ENCODE measurements around the gene ABHD6.
"Not testable (repeated sequence)": the region's sequence is repeated elsewhere in the genome, so short reads cannot be mapped to it uniquely, and the experiment has no call there.

ABHD6 gene

GRCh38 chr3:58242860-58243259 is 5.3 kb downstream of the ABHD6 start:
- H3K27ac ChIP-seq (ENCODE audit: low read depth, low read length, severe bottlenecking); H3K4me1 ChIP-seq (ENCODE audit: control insufficient read depth, insufficient read depth, low read length, poor library complexity, severe bottlenecking); H3K36me3 ChIP-seq (ENCODE audit: control insufficient read depth, insufficient read depth, low read length); H3K4me3 ChIP-seq (ENCODE audit: extremely low read depth, insufficient read depth, low read length, poor library complexity, severe bottlenecking); H3K9me3 ChIP-seq (ENCODE audit: control insufficient read depth, low read length): not testable (repeated sequence)
- no CpG with 5 or more reads among the region's 4 CpGs for WGBS, 2 experiments (ENCODE audit: insufficient coverage in 2 of 2)

- no peaks in the 10 kb centered on the region for H3K36me3 ChIP-seq (ENCODE audit: control insufficient read depth, insufficient read depth, low read length)
- H3K27ac ChIP-seq (ENCODE audit: low read depth, low read length, severe bottlenecking): no peak overlapping the region
- H3K4me1 ChIP-seq (ENCODE audit: control insufficient read depth, insufficient read depth, low read length, poor library complexity, severe bottlenecking): no peaks in the 10 kb centered on the region
- no peaks in the 10 kb centered on the region for H3K9me3 ChIP-seq (ENCODE audit: control insufficient read depth, low read length)
- 91 to 96% methylated on average over 6 of the region's 6 CpGs for WGBS, 2 experiments (ENCODE audit: insufficient coverage in 2 of 2)
- no peak overlapping the region for H3K4me3 ChIP-seq (ENCODE audit: extremely low read depth, insufficient read depth, low read length, poor library complexity, severe bottlenecking)
Measured at GRCh38 chr3:58243976-58244585, 6.5 kb downstream of the ABHD6 start.

- 70 to 77% methylated on average over 2 to 4 of the region's 8 CpGs for WGBS, 2 experiments (ENCODE audit: insufficient coverage in 2 of 2)
- Histone ChIP-seq H3K36me3 (ENCODE audit: control insufficient read depth, insufficient read depth, low read length) (no peaks in the 10 kb centered on the region), H3K4me3 (ENCODE audit: extremely low read depth, insufficient read depth, low read length, poor library complexity, severe bottlenecking) (no peak overlapping the region), H3K4me1 (ENCODE audit: control insufficient read depth, insufficient read depth, low read length, poor library complexity, severe bottlenecking) (no peaks in the 10 kb centered on the region), H3K9me3 (ENCODE audit: control insufficient read depth, low read length) (no peaks in the 10 kb centered on the region), H3K27ac (ENCODE audit: low read depth, low read length, severe bottlenecking) (no peak overlapping the region)
Measured at GRCh38 chr3:58246148-58247047, 8.8 kb downstream of the ABHD6 start.

GRCh38 chr3:58249358-58250092 is 11.9 kb downstream of the ABHD6 start:
- WGBS, 2 experiments (ENCODE audit: insufficient coverage in 2 of 2): 49 to 62% methylated on average over 4 to 6 of the region's 7 CpGs
- H3K27ac ChIP-seq (ENCODE audit: low read depth, low read length, severe bottlenecking): no peak overlapping the region
- no peaks in the 10 kb centered on the region for H3K4me1 ChIP-seq (ENCODE audit: control insufficient read depth, insufficient read depth, low read length, poor library complexity, severe bottlenecking)
- H3K9me3 ChIP-seq (ENCODE audit: control insufficient read depth, low read length): no peaks in the 10 kb centered on the region
- H3K4me3 ChIP-seq (ENCODE audit: extremely low read depth, insufficient read depth, low read length, poor library complexity, severe bottlenecking): no peak overlapping the region
- no peaks in the 10 kb centered on the region for H3K36me3 ChIP-seq (ENCODE audit: control insufficient read depth, insufficient read depth, low read length)

GRCh38 chr3:58250093-58250707 is 12.6 kb downstream of the ABHD6 start:
- Histone ChIP-seq H3K27ac (ENCODE audit: low read depth, low read length, severe bottlenecking) (no peak overlapping the region), H3K36me3 (ENCODE audit: control insufficient read depth, insufficient read depth, low read length) (no peaks in the 10 kb centered on the region), H3K4me3 (ENCODE audit: extremely low read depth, insufficient read depth, low read length, poor library complexity, severe bottlenecking) (no peak overlapping the region), H3K4me1 (ENCODE audit: control insufficient read depth, insufficient read depth, low read length, poor library complexity, severe bottlenecking) (no peaks in the 10 kb centered on the region), H3K9me3 (ENCODE audit: control insufficient read depth, low read length) (no peaks in the 10 kb centered on the region)
- 68 to 82% methylated on average over 4 to 6 of the region's 8 CpGs for WGBS, 2 experiments (ENCODE audit: insufficient coverage in 2 of 2)

- Histone ChIP-seq H3K4me1 (ENCODE audit: control insufficient read depth, insufficient read depth, low read length, poor library complexity, severe bottlenecking) (no peaks in the 10 kb centered on the region), H3K9me3 (ENCODE audit: control insufficient read depth, low read length) (no peaks in the 10 kb centered on the region), H3K4me3 (ENCODE audit: extremely low read depth, insufficient read depth, low read length, poor library complexity, severe bottlenecking) (no peak overlapping the region), H3K36me3 (ENCODE audit: control insufficient read depth, insufficient read depth, low read length) (no peaks in the 10 kb centered on the region), H3K27ac (ENCODE audit: low read depth, low read length, severe bottlenecking) (no peak overlapping the region)
- 100% methylated on average over 1 to 2 of the region's 3 CpGs for WGBS, 2 experiments (ENCODE audit: insufficient coverage in 2 of 2)
Measured at GRCh38 chr3:58251631-58252035, 14.0 kb downstream of the ABHD6 start.

GRCh38 chr3:58254144-58254543 is 16.6 kb downstream of the ABHD6 start:
- H3K27ac ChIP-seq (ENCODE audit: low read depth, low read length, severe bottlenecking): no peak overlapping the region
- no peaks in the 10 kb centered on the region for H3K9me3 ChIP-seq (ENCODE audit: control insufficient read depth, low read length)
- 92 to 93% methylated on average over 4 of the region's 4 CpGs for WGBS, 2 experiments (ENCODE audit: insufficient coverage in 2 of 2)
- H3K4me3 ChIP-seq (ENCODE audit: extremely low read depth, insufficient read depth, low read length, poor library complexity, severe bottlenecking): no peak overlapping the region
- H3K4me1 ChIP-seq (ENCODE audit: control insufficient read depth, insufficient read depth, low read length, poor library complexity, severe bottlenecking): no peaks in the 10 kb centered on the region
- H3K36me3 ChIP-seq (ENCODE audit: control insufficient read depth, insufficient read depth, low read length): no peaks in the 10 kb centered on the region

GRCh38 chr3:58256061-58256460 is 18.5 kb downstream of the ABHD6 start:
- Histone ChIP-seq H3K4me3 (ENCODE audit: extremely low read depth, insufficient read depth, low read length, poor library complexity, severe bottlenecking) (no peak overlapping the region), H3K4me1 (ENCODE audit: control insufficient read depth, insufficient read depth, low read length, poor library complexity, severe bottlenecking) (peaks cover 8% of the 10 kb centered on the region), H3K27ac (ENCODE audit: low read depth, low read length, severe bottlenecking) (no peak overlapping the region), H3K36me3 (ENCODE audit: control insufficient read depth, insufficient read depth, low read length) (no peaks in the 10 kb centered on the region), H3K9me3 (ENCODE audit: control insufficient read depth, low read length) (no peaks in the 10 kb centered on the region)
- WGBS, 2 experiments (ENCODE audit: insufficient coverage in 2 of 2): 100% methylated on average over 1 of the region's 1 CpG

- no peaks in the 10 kb centered on the region for H3K36me3 ChIP-seq (ENCODE audit: control insufficient read depth, insufficient read depth, low read length)
- peaks cover 8% of the 10 kb centered on the region for H3K4me1 ChIP-seq (ENCODE audit: control insufficient read depth, insufficient read depth, low read length, poor library complexity, severe bottlenecking)
- H3K4me3 ChIP-seq (ENCODE audit: extremely low read depth, insufficient read depth, low read length, poor library complexity, severe bottlenecking): no peak overlapping the region
- H3K27ac ChIP-seq (ENCODE audit: low read depth, low read length, severe bottlenecking): no peak overlapping the region
- no CpG with 5 or more reads among the region's 4 CpGs for WGBS, 2 experiments (ENCODE audit: insufficient coverage in 2 of 2)
- H3K9me3 ChIP-seq (ENCODE audit: control insufficient read depth, low read length): no peaks in the 10 kb centered on the region
Measured at GRCh38 chr3:58256511-58256910, 18.9 kb downstream of the ABHD6 start.

- Histone ChIP-seq H3K4me3 (ENCODE audit: extremely low read depth, insufficient read depth, low read length, poor library complexity, severe bottlenecking) (no peak overlapping the region), H3K36me3 (ENCODE audit: control insufficient read depth, insufficient read depth, low read length) (no peaks in the 10 kb centered on the region), H3K4me1 (ENCODE audit: control insufficient read depth, insufficient read depth, low read length, poor library complexity, severe bottlenecking) (peaks cover 8% of the 10 kb centered on the region), H3K9me3 (ENCODE audit: control insufficient read depth, low read length) (no peaks in the 10 kb centered on the region), H3K27ac (ENCODE audit: low read depth, low read length, severe bottlenecking) (no peak overlapping the region)
- 89 to 92% methylated on average over 9 of the region's 10 CpGs for WGBS, 2 experiments (ENCODE audit: insufficient coverage in 2 of 2)
Measured at GRCh38 chr3:58258392-58259055, 20.9 kb downstream of the ABHD6 start.

All from mesodermal cell (in vitro differentiated cells).